SJSA1 (cell line): ENCODE data around the gene ZNF616. TPM values are rescaled to one million over a fixed set of nuclear protein-coding genes. Genes with fewer than 3 reads are reported as not detected.
"Not testable (repeated sequence)": the region's sequence is repeated elsewhere in the genome, so short reads cannot be mapped to it uniquely, and the experiment has no call there.

Experiments used
- DNase-seq, 2 experiments: peaks; one replicate each; pipeline ENCODE4 v3.0.0-alpha.2; 2015 to 2020; ENCODE audit warnings: low spot score in 2 of 2, low read depth in 1 of 2
- H3K27ac ChIP-seq: fragments of 250-450 bp; sonication (Bioruptor Pico); 2 replicates; pipeline ENCODE4 v1.5.1; 2020; ENCODE audit warnings: mild to moderate bottlenecking, moderate library complexity
- H3K27me3 ChIP-seq: fragments of 250-450 bp; sonication (Bioruptor Pico); replicated peaks from 2 replicates; pipeline ENCODE4 v1.5.1; 2020; ENCODE audit warnings: mild to moderate bottlenecking, moderate library complexity
- H3K36me3 ChIP-seq: fragments of 250-450 bp; sonication (Bioruptor Pico); 2 replicates; pipeline ENCODE4 v1.5.1; 2020; ENCODE audit warnings: mild to moderate bottlenecking
- H3K4me1 ChIP-seq: fragments of 250-450 bp; sonication (Bioruptor Pico); replicated peaks from 2 replicates; pipeline ENCODE4 v1.6.1; 2021; ENCODE audit warnings: mild to moderate bottlenecking
- H3K4me3 ChIP-seq: fragments of 250-450 bp; sonication (Bioruptor Pico); 2 replicates; pipeline ENCODE4 v1.5.1; 2020; ENCODE audit warnings: mild to moderate bottlenecking
- H3K9me3 ChIP-seq: fragments of 250-450 bp; sonication (Bioruptor Pico); replicated peaks from 2 replicates; pipeline ENCODE4 v1.5.1; 2020; ENCODE audit warnings: mild to moderate bottlenecking
- total RNA-seq: library from RNA; depleted of rRNA; stranded (reverse); fragments of >200 nt; shearing (Covaris generic); gene quantifications from 2 replicates; pipeline ENCODE4 v1.2.3, GENCODE V29; 2014

The ZNF616 gene
- total RNA-seq, 1 experiment from 2014 or later = 7.7 TPM

GRCh38 chr19:52141203-52141602, 1.5 kb upstream of the ZNF616 start:
- H3K27me3 ChIP-seq = no peaks in the 10 kb centered on the region
- no peak for DNase-seq
- peaks cover 5% of the 10 kb centered on the region; the same call in 1 of the 2 replicates for H3K4me1 ChIP-seq
- no peak overlapping the region for H3K27ac ChIP-seq
- H3K36me3 ChIP-seq = 0 out of 2 replicates have a peak, but pooled peaks cover 3% of the 10 kb centered on the region
- 0 out of 2 replicates have a peak, but pooled peaks cover 16% of the 10 kb centered on the region for H3K9me3 ChIP-seq
- no peak overlapping the region for H3K4me3 ChIP-seq

GRCh38 chr19:52140032-52140710, 433 bp upstream of the ZNF616 start:
- Histone ChIP-seq H3K4me3 (peak overlapping the region; percentile 51), H3K27me3 (no peaks in the 10 kb centered on the region), H3K9me3 (0 out of 2 replicates have a peak, but pooled peaks cover 12% of the 10 kb centered on the region), H3K27ac (no peak overlapping the region), H3K36me3 (0 out of 2 replicates have a peak, but pooled peaks cover 3% of the 10 kb centered on the region), H3K4me1 (peaks cover 5% of the 10 kb centered on the region; the same call in 1 of the 2 replicates)
- no peak for DNase-seq

GRCh38 chr19:52138983-52139251, 821 bp downstream of the ZNF616 start:
- Histone ChIP-seq H3K4me1 (peaks cover 5% of the 10 kb centered on the region; the same call in 1 of the 2 replicates), H3K9me3 (peaks cover 15% of the 10 kb centered on the region), H3K4me3 (peak overlapping the region; percentile 51), H3K36me3 (0 out of 2 replicates have a peak, but pooled peaks cover 3% of the 10 kb centered on the region), H3K27me3 (no peaks in the 10 kb centered on the region), H3K27ac (no peak overlapping the region)
- DNase-seq = no peak

GRCh38 chr19:52138278-52138982, 1.3 kb downstream of the ZNF616 start:
- peaks cover 20% of the 10 kb centered on the region for H3K9me3 ChIP-seq
- peak overlapping the region; percentile 51 for H3K4me3 ChIP-seq
- H3K4me1 ChIP-seq = peaks cover 5% of the 10 kb centered on the region; the same call in 1 of the 2 replicates
- DNase-seq = no peak
- H3K27ac ChIP-seq = no peak overlapping the region
- no peaks in the 10 kb centered on the region for H3K27me3 ChIP-seq
- H3K36me3 ChIP-seq = 0 out of 2 replicates have a peak, but pooled peaks cover 3% of the 10 kb centered on the region

- H3K4me3 ChIP-seq = no peak overlapping the region
- peaks cover 46% of the 10 kb centered on the region for H3K9me3 ChIP-seq
- H3K36me3 ChIP-seq = peaks cover 80% of the 10 kb centered on the region
- DNase-seq = no peak
- no peaks in the 10 kb centered on the region for H3K27me3 ChIP-seq
- no peak overlapping the region for H3K27ac ChIP-seq
- H3K4me1 ChIP-seq = no peaks in the 10 kb centered on the region
These were observed 19.5 kb downstream of the ZNF616 start for GRCh38 chr19:52120286-52120685.

- no peak overlapping the region for H3K4me3 ChIP-seq
- H3K27me3 ChIP-seq = no peaks in the 10 kb centered on the region
- H3K4me1 ChIP-seq = no peaks in the 10 kb centered on the region
- peaks cover 56% of the 10 kb centered on the region for H3K36me3 ChIP-seq
- DNase-seq = no peak
- no peak overlapping the region for H3K27ac ChIP-seq
- H3K9me3 ChIP-seq = peaks cover 74% of the 10 kb centered on the region
These were observed 24.1 kb downstream of the ZNF616 start for GRCh38 chr19:52115526-52116053.

GRCh38 chr19:52114691-52115090, 25.0 kb downstream of the ZNF616 start:
- no peak overlapping the region for H3K27ac ChIP-seq
- peaks cover 73% of the 10 kb centered on the region for H3K9me3 ChIP-seq
- H3K27me3 ChIP-seq = no peaks in the 10 kb centered on the region
- no peaks in the 10 kb centered on the region for H3K4me1 ChIP-seq
- no peak for DNase-seq
- no peak overlapping the region for H3K4me3 ChIP-seq
- peaks cover 49% of the 10 kb centered on the region for H3K36me3 ChIP-seq

- H3K27me3 ChIP-seq = no peaks in the 10 kb centered on the region
- H3K9me3 ChIP-seq = peaks cover 56% of the 10 kb centered on the region
- no peak overlapping the region for H3K27ac ChIP-seq
- no peak for DNase-seq
- no peak overlapping the region for H3K4me3 ChIP-seq
- H3K4me1 ChIP-seq = no peaks in the 10 kb centered on the region
- peaks cover 34% of the 10 kb centered on the region for H3K36me3 ChIP-seq
These were observed 27.1 kb downstream of the ZNF616 start for GRCh38 chr19:52112624-52113023.

GRCh38 chr19:52110780-52111179, 29.0 kb downstream of the ZNF616 start:
- no peak for DNase-seq
- no peak overlapping the region for H3K27ac ChIP-seq

GRCh38 chr19:52102782-52103181, 37.0 kb downstream of the ZNF616 start:
- no peaks in the 10 kb centered on the region for H3K36me3 ChIP-seq
- H3K27me3 ChIP-seq = no peaks in the 10 kb centered on the region
- no peak for DNase-seq
- H3K27ac ChIP-seq = no peak overlapping the region
- H3K9me3 ChIP-seq = peaks cover 18% of the 10 kb centered on the region
- H3K4me1 ChIP-seq = no peaks in the 10 kb centered on the region
- no peak overlapping the region for H3K4me3 ChIP-seq

More at GRCh38 chr19:52110780-52111179, 29.0 kb downstream of the ZNF616 start:
- Histone ChIP-seq H3K9me3 (peaks cover 49% of the 10 kb centered on the region), H3K36me3 (peaks cover 17% of the 10 kb centered on the region), H3K4me1 (no peaks in the 10 kb centered on the region), H3K27me3 (no peaks in the 10 kb centered on the region), H3K4me3 (no peak overlapping the region)

- Histone ChIP-seq H3K36me3 (no peaks in the 10 kb centered on the region), H3K9me3 (peaks cover 17% of the 10 kb centered on the region), H3K27ac (no peak overlapping the region), H3K4me1 (no peaks in the 10 kb centered on the region), H3K27me3 (no peaks in the 10 kb centered on the region), H3K4me3 (no peak overlapping the region)
- DNase-seq = no peak
These were observed 37.7 kb downstream of the ZNF616 start for GRCh38 chr19:52101866-52102562.

GRCh38 chr19:52099497-52100138, 40.1 kb downstream of the ZNF616 start:
- no peak for DNase-seq
- no peak overlapping the region for H3K27ac ChIP-seq
- H3K4me3 ChIP-seq = no peak overlapping the region
- H3K4me1 ChIP-seq = no peaks in the 10 kb centered on the region
- H3K36me3 ChIP-seq = peaks cover 7% of the 10 kb centered on the region
- H3K27me3 ChIP-seq = no peaks in the 10 kb centered on the region
- peaks cover 20% of the 10 kb centered on the region for H3K9me3 ChIP-seq

- not testable (repeated sequence) for H3K4me3 ChIP-seq, DNase-seq, H3K27ac ChIP-seq, H3K27me3 ChIP-seq, H3K4me1 ChIP-seq
- Histone ChIP-seq H3K9me3 (peaks cover 29% of the 10 kb centered on the region), H3K36me3 (peaks cover 34% of the 10 kb centered on the region)
These were observed 43.3 kb downstream of the ZNF616 start for GRCh38 chr19:52096416-52096815.
